ENCODE results near the gene AMPH. TPM values are rescaled to one million over a fixed set of nuclear protein-coding genes. Genes with fewer than 3 reads are reported as not detected.
A peak's percentile ranks its signal among the peaks of the same experiment; 100 is the strongest.
"Not testable (repeated sequence)": the region's sequence is repeated elsewhere in the genome, so short reads cannot be mapped to it uniquely, and the experiment has no call there.

The AMPH gene
- total RNA-seq, 4 donors from 2014 or later: 0.18 to 12.4 (median 2.5) TPM

GRCh38 chr7:38351601-38352000 is 279.6 kb downstream of the AMPH start:
- no peaks in the 10 kb centered on the region for H3K27me3 ChIP-seq
- no peaks in the 10 kb centered on the region for H3K36me3 ChIP-seq
- DNase-seq: no peak
- H3K9me3 ChIP-seq: no peaks in the 10 kb centered on the region
- no peak overlapping the region for H3K4me3 ChIP-seq
- TF ChIP-seq POLR2A (IDR thresholded peaks at IDR 0.05) (no peak), CTCF (IDR thresholded peaks at IDR 0.05) (no peak)
- H3K4me1 ChIP-seq: no peaks in the 10 kb centered on the region
- no peak overlapping the region for H3K27ac ChIP-seq

DNA sequence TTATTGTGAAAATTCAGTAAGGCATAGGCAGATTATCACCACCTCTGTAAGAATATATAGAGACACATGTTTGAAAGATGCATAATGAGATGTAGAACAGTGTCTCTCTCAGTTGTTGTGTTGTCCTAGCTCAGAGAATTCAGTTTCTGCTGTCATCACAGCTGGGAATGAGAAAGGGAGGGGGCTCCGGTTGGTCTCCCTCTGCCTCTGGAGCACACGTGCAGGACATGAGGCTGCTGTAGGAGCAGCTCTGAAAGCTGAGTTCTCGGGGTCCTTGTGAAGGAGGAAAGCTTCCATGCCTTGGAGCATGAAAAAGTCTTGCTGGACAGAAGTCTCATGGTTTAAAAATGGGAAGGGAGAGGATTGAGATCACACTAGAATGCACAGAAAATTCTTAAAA is 280.4 kb downstream of the AMPH start:
- not testable (repeated sequence) for H3K4me1 ChIP-seq, H3K9me3 ChIP-seq, H3K27me3 ChIP-seq, DNase-seq, H3K4me3 ChIP-seq, H3K36me3 ChIP-seq
- peak overlapping the region in 1 of 4 donors; percentile 75 for H3K27ac ChIP-seq

DNA sequence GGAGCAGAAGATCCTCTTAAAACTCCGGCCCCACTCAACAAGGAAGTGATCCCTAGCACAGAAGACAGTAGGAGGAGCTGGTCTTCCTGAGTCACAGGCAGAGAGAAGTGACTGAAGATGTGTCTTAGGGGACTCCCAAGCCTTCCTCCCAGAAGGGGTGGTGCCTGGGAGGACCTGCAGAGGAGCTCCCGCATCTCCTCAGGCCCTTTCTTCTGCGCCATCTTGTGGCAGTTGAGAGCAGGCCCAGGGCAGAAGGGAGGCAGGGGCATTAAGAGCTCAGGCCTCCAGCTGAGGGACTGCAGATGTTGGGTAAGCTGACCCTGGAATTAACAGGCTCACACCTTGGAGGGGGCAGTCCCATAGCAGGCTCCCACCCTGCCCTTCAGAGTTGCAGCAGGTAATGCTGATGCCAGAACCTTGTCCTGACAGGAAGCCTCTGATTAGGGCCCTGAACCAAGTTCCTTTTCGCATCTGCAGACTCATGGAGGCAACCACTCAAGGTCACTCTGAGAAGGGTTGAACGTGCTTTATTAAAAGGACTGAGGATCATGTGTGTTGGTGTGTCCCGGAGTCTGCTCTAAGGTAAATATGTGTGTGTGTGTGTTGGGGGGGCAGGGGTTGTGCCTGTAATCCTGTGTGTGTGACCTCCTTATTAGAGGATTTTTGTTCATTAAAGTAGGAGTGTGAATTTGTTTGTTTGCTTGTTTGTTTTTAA is 281.1 kb downstream of the AMPH start:
- peak overlapping the region in 3 of 4 donors; percentile 36 to 75 (median 66) for H3K27ac ChIP-seq

GRCh38 chr7:38349126-38349795 is 281.9 kb downstream of the AMPH start:
- not testable (repeated sequence) for H3K9me3 ChIP-seq, H3K4me1 ChIP-seq, H3K27me3 ChIP-seq, H3K36me3 ChIP-seq
- peak overlapping the region in 3 of 4 donors; percentile 36 to 75 (median 66) for H3K27ac ChIP-seq
- peak overlapping the region in 2 of 4 donors; percentile 4 to 12 for H3K4me3 ChIP-seq
- peak in 2 of 3 donors; percentile 61 to 71 for DNase-seq

More for the DNA sequence above, 281.1 kb downstream of the AMPH start:
- H3K9me3 ChIP-seq, H3K27me3 ChIP-seq, H3K36me3 ChIP-seq, H3K4me1 ChIP-seq: not testable (repeated sequence)
- TF ChIP-seq CTCF (IDR thresholded peaks at IDR 0.05): peak in 5 of 6 experiments; percentile 0 to 24 (median 9)
- DNase-seq: peak in 2 of 3 donors; percentile 67 to 81
- peak overlapping the region in 2 of 4 donors; percentile 9 to 12 for H3K4me3 ChIP-seq

- H3K4me1 ChIP-seq, H3K9me3 ChIP-seq, H3K36me3 ChIP-seq, H3K4me3 ChIP-seq, H3K27me3 ChIP-seq: not testable (repeated sequence)
- DNase-seq: peak in 1 of 3 donors; percentile 67
- peak overlapping the region in 1 of 4 donors; percentile 50 for H3K27ac ChIP-seq
- peak in 4 of 6 experiments; percentile 27 to 70 (median 56) for TF ChIP-seq CTCF (IDR thresholded peaks at IDR 0.05)
Measured at GRCh38 chr7:38345299-38346172, 285.6 kb downstream of the AMPH start.

DNA sequence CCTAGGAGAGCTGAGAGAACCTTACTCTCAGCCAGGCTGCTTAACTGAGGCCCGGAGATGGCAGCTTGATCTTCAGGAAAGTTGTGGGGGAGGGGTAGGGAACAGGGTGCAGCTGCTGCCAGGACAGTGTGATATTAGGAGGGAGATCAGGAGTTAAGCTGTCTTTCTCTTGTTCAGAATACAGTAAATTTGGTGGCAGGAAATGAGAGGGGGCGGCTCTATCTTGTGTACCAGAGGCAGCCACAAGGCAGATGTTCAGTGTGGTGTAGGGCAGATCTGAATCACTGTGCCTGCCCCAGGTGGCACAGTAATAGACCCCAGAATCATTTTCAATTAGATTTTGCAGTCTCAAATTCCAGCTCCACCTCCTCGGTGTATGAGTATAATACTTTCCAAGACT is 286.4 kb downstream of the AMPH start:
- H3K4me3 ChIP-seq, H3K4me1 ChIP-seq, H3K27me3 ChIP-seq, H3K36me3 ChIP-seq, H3K9me3 ChIP-seq: not testable (repeated sequence)
- H3K27ac ChIP-seq: peak overlapping the region in 1 of 4 donors; percentile 50
- peak in 2 of 3 donors; percentile 48 to 57 for DNase-seq

DNA sequence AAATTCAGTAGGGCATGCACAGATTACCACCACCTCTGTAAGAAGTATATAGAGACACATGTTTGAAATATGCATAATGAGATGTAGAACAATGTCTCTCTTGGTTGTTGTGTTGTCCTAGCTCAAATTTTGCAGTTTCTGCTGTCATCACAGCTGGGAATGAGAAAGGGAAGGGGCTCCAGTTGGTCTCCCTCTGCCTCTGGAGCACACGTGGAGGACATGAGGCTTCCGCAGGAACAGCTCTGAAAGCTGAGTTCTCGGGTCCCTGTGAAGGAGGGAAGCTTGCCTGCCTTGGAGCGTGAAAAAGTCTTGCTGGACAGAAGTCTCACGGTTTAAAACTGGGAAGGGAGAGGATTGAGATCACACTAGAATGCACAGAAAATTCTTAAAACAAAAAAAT is 289.0 kb downstream of the AMPH start:
- DNase-seq, H3K4me3 ChIP-seq, H3K36me3 ChIP-seq, H3K4me1 ChIP-seq, H3K27me3 ChIP-seq, H3K27ac ChIP-seq, H3K9me3 ChIP-seq: not testable (repeated sequence)
